ENCODE measurements around the gene TBX15.

TBX15 gene

GRCh38 chr1:118997225-118997624, 9.1 kb upstream of the TBX15 start:
- no peak overlapping the region for H3K4me3 ChIP-seq (ENCODE audit: low read length)
- H2AFZ ChIP-seq (ENCODE audit: low read depth, low read length) = no peak overlapping the region
- no peaks in the 10 kb centered on the region for H3K4me1 ChIP-seq (ENCODE audit: low read length)
- H3K9ac ChIP-seq (ENCODE audit: low read length) = no peak overlapping the region
- TF ChIP-seq EZH2phosphoT487 (IDR thresholded peaks at IDR 0.05; ENCODE audit: low read depth) (no peak), CTCF (IDR thresholded peaks at IDR 0.05; ENCODE audit: low read depth, low read length) (no peak)
- H3K79me2 ChIP-seq (ENCODE audit: low read length) = no peaks in the 10 kb centered on the region
- H3K27me3 ChIP-seq (ENCODE audit: low read depth, low read length) = no peaks in the 10 kb centered on the region
- no peaks in the 10 kb centered on the region for H3K9me3 ChIP-seq (ENCODE audit: insufficient read depth, low read length)
- H3K36me3 ChIP-seq (replicated peaks; ENCODE audit: low read depth, low read length) = no peaks in the 10 kb centered on the region
- no peaks in the 10 kb centered on the region for H4K20me1 ChIP-seq (ENCODE audit: insufficient read depth, low read length)
- H3K4me2 ChIP-seq (ENCODE audit: low read length) = no peak overlapping the region
- H3K27ac ChIP-seq (ENCODE audit: low read length) = no peak overlapping the region

GRCh38 chr1:118995312-118996016, 7.3 kb upstream of the TBX15 start:
- TF ChIP-seq EZH2phosphoT487 (IDR thresholded peaks at IDR 0.05; ENCODE audit: low read depth) (no peak), CTCF (IDR thresholded peaks at IDR 0.05; ENCODE audit: low read depth, low read length) (no peak)
- Histone ChIP-seq H3K27me3 (ENCODE audit: low read depth, low read length) (no peaks in the 10 kb centered on the region), H2AFZ (ENCODE audit: low read depth, low read length) (no peak overlapping the region), H3K36me3 (replicated peaks; ENCODE audit: low read depth, low read length) (no peaks in the 10 kb centered on the region), H3K9me3 (ENCODE audit: insufficient read depth, low read length) (no peaks in the 10 kb centered on the region), H3K27ac (ENCODE audit: low read length) (no peak overlapping the region), H4K20me1 (ENCODE audit: insufficient read depth, low read length) (no peaks in the 10 kb centered on the region), H3K9ac (ENCODE audit: low read length) (no peak overlapping the region), H3K4me2 (ENCODE audit: low read length) (no peak overlapping the region), H3K79me2 (ENCODE audit: low read length) (no peaks in the 10 kb centered on the region), H3K4me1 (ENCODE audit: low read length) (no peaks in the 10 kb centered on the region), H3K4me3 (ENCODE audit: low read length) (no peak overlapping the region)

DNA sequence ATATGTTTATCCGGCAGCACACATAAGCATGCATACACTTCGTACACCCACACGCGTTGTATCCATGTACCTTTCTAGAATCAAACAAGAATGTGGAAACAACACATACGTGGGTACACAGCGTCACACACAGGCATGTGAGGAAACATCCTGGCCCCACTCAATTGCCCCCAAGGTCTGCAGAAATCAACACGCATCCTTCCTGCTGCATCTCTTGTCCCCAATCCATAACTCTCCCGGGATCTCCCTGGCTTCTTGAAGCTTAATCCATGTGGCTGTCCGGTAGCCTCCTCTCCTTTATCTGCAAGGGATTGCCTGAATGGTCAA, 5.5 kb upstream of the TBX15 start:
- TF ChIP-seq EZH2phosphoT487 (IDR thresholded peaks at IDR 0.05; ENCODE audit: low read depth) (no peak), CTCF (IDR thresholded peaks at IDR 0.05; ENCODE audit: low read depth, low read length) (no peak)
- no peak overlapping the region for H3K4me2 ChIP-seq (ENCODE audit: low read length)
- no peak overlapping the region for H3K27ac ChIP-seq (ENCODE audit: low read length)
- no peaks in the 10 kb centered on the region for H4K20me1 ChIP-seq (ENCODE audit: insufficient read depth, low read length)
- H3K4me3 ChIP-seq (ENCODE audit: low read length) = no peak overlapping the region
- H3K4me1 ChIP-seq (ENCODE audit: low read length) = no peaks in the 10 kb centered on the region
- H3K9ac ChIP-seq (ENCODE audit: low read length) = no peak overlapping the region
- H2AFZ ChIP-seq (ENCODE audit: low read depth, low read length) = no peak overlapping the region
- no peaks in the 10 kb centered on the region for H3K9me3 ChIP-seq (ENCODE audit: insufficient read depth, low read length)
- no peaks in the 10 kb centered on the region for H3K36me3 ChIP-seq (replicated peaks; ENCODE audit: low read depth, low read length)
- H3K27me3 ChIP-seq (ENCODE audit: low read depth, low read length) = no peaks in the 10 kb centered on the region
- H3K79me2 ChIP-seq (ENCODE audit: low read length) = no peaks in the 10 kb centered on the region

- Histone ChIP-seq H3K27me3 (ENCODE audit: low read depth, low read length) (no peaks in the 10 kb centered on the region), H4K20me1 (ENCODE audit: insufficient read depth, low read length) (no peaks in the 10 kb centered on the region), H3K79me2 (ENCODE audit: low read length) (no peaks in the 10 kb centered on the region), H3K4me2 (ENCODE audit: low read length) (no peak overlapping the region), H3K4me3 (ENCODE audit: low read length) (no peak overlapping the region), H3K27ac (ENCODE audit: low read length) (no peak overlapping the region), H3K9me3 (ENCODE audit: insufficient read depth, low read length) (no peaks in the 10 kb centered on the region), H3K4me1 (ENCODE audit: low read length) (no peaks in the 10 kb centered on the region), H3K9ac (ENCODE audit: low read length) (no peak overlapping the region), H3K36me3 (replicated peaks; ENCODE audit: low read depth, low read length) (no peaks in the 10 kb centered on the region), H2AFZ (ENCODE audit: low read depth, low read length) (no peak overlapping the region)
- TF ChIP-seq CTCF (IDR thresholded peaks at IDR 0.05; ENCODE audit: low read depth, low read length) (no peak), EZH2phosphoT487 (IDR thresholded peaks at IDR 0.05; ENCODE audit: low read depth) (no peak)
These were observed 4.9 kb upstream of the TBX15 start for GRCh38 chr1:118992868-118993699.

Measured in OCI-LY3 (cell line).